ENCODE data around the gene BPIFB1.

The BPIFB1 gene

GRCh38 chr20:33290852-33291251 lies 7.8 kb downstream of the BPIFB1 start:
- Mint-ChIP-seq H3K27me3 (ENCODE audit: low read depth) (peaks cover 46% of the 10 kb centered on the region), H3K9me3 (no peaks in the 10 kb centered on the region), H3K4me1 (peaks cover 5% of the 10 kb centered on the region), H3K36me3 (ENCODE audit: low read depth) (no peaks in the 10 kb centered on the region), H3K27ac (no peak overlapping the region), H3K4me3 (no peak overlapping the region)
- TF ChIP-seq CTCF (IDR thresholded peaks at IDR 0.05; ENCODE audit: unreplicated experiment in 3 of 3) = no peak

- H3K27me3 Mint-ChIP-seq (ENCODE audit: low read depth) = peaks cover 46% of the 10 kb centered on the region
- H3K9me3 Mint-ChIP-seq = no peaks in the 10 kb centered on the region
- H3K27ac Mint-ChIP-seq = no peak overlapping the region
- H3K4me1 Mint-ChIP-seq = peaks cover 5% of the 10 kb centered on the region
- no peak for TF ChIP-seq CTCF (IDR thresholded peaks at IDR 0.05; ENCODE audit: unreplicated experiment in 3 of 3)
- H3K4me3 Mint-ChIP-seq = no peak overlapping the region
- H3K36me3 Mint-ChIP-seq (ENCODE audit: low read depth) = no peaks in the 10 kb centered on the region
These were observed 8.4 kb downstream of the BPIFB1 start for GRCh38 chr20:33291416-33291815.

GRCh38 chr20:33291830-33292355 lies 8.9 kb downstream of the BPIFB1 start:
- H3K4me1 Mint-ChIP-seq = peaks cover 5% of the 10 kb centered on the region
- peaks cover 42% of the 10 kb centered on the region for H3K27me3 Mint-ChIP-seq (ENCODE audit: low read depth)
- no peaks in the 10 kb centered on the region for H3K9me3 Mint-ChIP-seq
- H3K27ac Mint-ChIP-seq = no peak overlapping the region
- TF ChIP-seq CTCF (IDR thresholded peaks at IDR 0.05; ENCODE audit: unreplicated experiment in 3 of 3) = peak; percentile 67 to 75 (median 71)
- H3K36me3 Mint-ChIP-seq (ENCODE audit: low read depth) = no peaks in the 10 kb centered on the region
- H3K4me3 Mint-ChIP-seq = no peak overlapping the region

GRCh38 chr20:33296206-33296605 lies 13.2 kb downstream of the BPIFB1 start:
- no peak overlapping the region for H3K27ac Mint-ChIP-seq
- H3K36me3 Mint-ChIP-seq (ENCODE audit: low read depth) = no peaks in the 10 kb centered on the region
- no peak overlapping the region for H3K4me3 Mint-ChIP-seq
- TF ChIP-seq CTCF (IDR thresholded peaks at IDR 0.05; ENCODE audit: unreplicated experiment in 3 of 3) = no peak
- no peaks in the 10 kb centered on the region for H3K9me3 Mint-ChIP-seq
- H3K27me3 Mint-ChIP-seq (ENCODE audit: low read depth) = peaks cover 50% of the 10 kb centered on the region
- no peaks in the 10 kb centered on the region for H3K4me1 Mint-ChIP-seq

GRCh38 chr20:33298391-33298790 lies 15.4 kb downstream of the BPIFB1 start:
- TF ChIP-seq CTCF (IDR thresholded peaks at IDR 0.05; ENCODE audit: unreplicated experiment in 3 of 3) = no peak
- no peaks in the 10 kb centered on the region for H3K36me3 Mint-ChIP-seq (ENCODE audit: low read depth)
- H3K27me3 Mint-ChIP-seq (ENCODE audit: low read depth) = peaks cover 48% of the 10 kb centered on the region
- H3K27ac Mint-ChIP-seq = no peak overlapping the region
- no peak overlapping the region for H3K4me3 Mint-ChIP-seq
- no peaks in the 10 kb centered on the region for H3K4me1 Mint-ChIP-seq
- H3K9me3 Mint-ChIP-seq = no peaks in the 10 kb centered on the region

- TF ChIP-seq CTCF (IDR thresholded peaks at IDR 0.05; ENCODE audit: unreplicated experiment in 3 of 3) = peak; percentile 78 to 89 (median 87)
- no peak overlapping the region for H3K27ac Mint-ChIP-seq
- H3K4me1 Mint-ChIP-seq = no peaks in the 10 kb centered on the region
- H3K36me3 Mint-ChIP-seq (ENCODE audit: low read depth) = no peaks in the 10 kb centered on the region
- no peak overlapping the region for H3K4me3 Mint-ChIP-seq
- H3K27me3 Mint-ChIP-seq (ENCODE audit: low read depth) = peaks cover 44% of the 10 kb centered on the region
- H3K9me3 Mint-ChIP-seq = no peaks in the 10 kb centered on the region
These were observed 16.1 kb downstream of the BPIFB1 start for GRCh38 chr20:33299111-33299603.
